ENCODE measurements around the gene PDGFA. TPM values are rescaled to one million over a fixed set of nuclear protein-coding genes. Genes with fewer than 3 reads are reported as not detected.

Gene PDGFA
- total RNA-seq, 1 donor from 2014 or later, result 65.6 TPM

GRCh38 chr7:517774-518629, 1.6 kb downstream of the PDGFA start:
- peak overlapping the region; percentile 61 for H3K4me3 ChIP-seq (ENCODE audit: low read depth, low read length)
- H3K27me3 ChIP-seq (ENCODE audit: control insufficient read depth, insufficient read depth, low read length), result peaks cover 27% of the 10 kb centered on the region
- no peaks in the 10 kb centered on the region for H3K36me3 ChIP-seq (ENCODE audit: control insufficient read depth, insufficient read depth, low read length)
- TF ChIP-seq CTCF (IDR thresholded peaks at IDR 0.05; ENCODE audit: insufficient read depth, low read length, poor library complexity, severe bottlenecking), result no peak
- DNase-seq (ENCODE audit: low read depth), result no peak

- TF ChIP-seq CTCF (IDR thresholded peaks at IDR 0.05; ENCODE audit: insufficient read depth, low read length, poor library complexity, severe bottlenecking), result no peak
- DNase-seq (ENCODE audit: low read depth), result peak; percentile 32
- Histone ChIP-seq H3K36me3 (ENCODE audit: control insufficient read depth, insufficient read depth, low read length) (no peaks in the 10 kb centered on the region), H3K27me3 (ENCODE audit: control insufficient read depth, insufficient read depth, low read length) (peaks cover 15% of the 10 kb centered on the region), H3K4me3 (ENCODE audit: low read depth, low read length) (peak overlapping the region; percentile 61)
Measured at GRCh38 chr7:516606-517456, 2.8 kb downstream of the PDGFA start.

- no peak for DNase-seq (ENCODE audit: low read depth)
- Histone ChIP-seq H3K36me3 (ENCODE audit: control insufficient read depth, insufficient read depth, low read length) (no peaks in the 10 kb centered on the region), H3K27me3 (ENCODE audit: control insufficient read depth, insufficient read depth, low read length) (peaks cover 9% of the 10 kb centered on the region), H3K4me3 (ENCODE audit: low read depth, low read length) (peak overlapping the region; percentile 61)
- TF ChIP-seq CTCF (IDR thresholded peaks at IDR 0.05; ENCODE audit: insufficient read depth, low read length, poor library complexity, severe bottlenecking), result no peak
Measured at GRCh38 chr7:516216-516605, 3.4 kb downstream of the PDGFA start.

GRCh38 chr7:515628-516027, 4.0 kb downstream of the PDGFA start:
- Histone ChIP-seq H3K36me3 (ENCODE audit: control insufficient read depth, insufficient read depth, low read length) (no peaks in the 10 kb centered on the region), H3K27me3 (ENCODE audit: control insufficient read depth, insufficient read depth, low read length) (peaks cover 3% of the 10 kb centered on the region), H3K4me3 (ENCODE audit: low read depth, low read length) (no peak overlapping the region)
- DNase-seq (ENCODE audit: low read depth), result no peak
- TF ChIP-seq CTCF (IDR thresholded peaks at IDR 0.05; ENCODE audit: insufficient read depth, low read length, poor library complexity, severe bottlenecking), result no peak

GRCh38 chr7:514651-515598, 4.7 kb downstream of the PDGFA start:
- DNase-seq (ENCODE audit: low read depth), result no peak
- Histone ChIP-seq H3K4me3 (ENCODE audit: low read depth, low read length) (no peak overlapping the region), H3K36me3 (ENCODE audit: control insufficient read depth, insufficient read depth, low read length) (no peaks in the 10 kb centered on the region), H3K27me3 (ENCODE audit: control insufficient read depth, insufficient read depth, low read length) (no peaks in the 10 kb centered on the region)
- no peak for TF ChIP-seq CTCF (IDR thresholded peaks at IDR 0.05; ENCODE audit: insufficient read depth, low read length, poor library complexity, severe bottlenecking)
